A549 (cell line): Measurements from ENCODE around the gene OGFR. TPM values are rescaled to one million over a fixed set of nuclear protein-coding genes. Genes with fewer than 3 reads are reported as not detected.

Experiments used
- ATAC-seq, 2 experiments: fragments of 200-7000 bp in 1 of 2; fragments of >200 bp in 1 of 2; cut with Nextera tagmentation in 1 of 2; cut with Tn5 transposase in 1 of 2; 3 replicates each; pipeline versions ENCODE4 v1.8.0 to v1.9.1; 2018 to 2020; ENCODE audit warnings: mild to moderate bottlenecking in 1 of 2, moderate library complexity in 1 of 2
- CTCF ChIA-PET: fragments of 300-600 bp; sonication (Branson Sonifier 250); formaldehyde crosslinking; extraction: SDS; loops from one replicate; lab custom pipeline; 2021; ENCODE audit warnings: antibody characterized with exemption, inconsistent platforms; lab: Yijun Ruan, JAX
- POLR2A ChIA-PET: fragments of 350-600 bp; formaldehyde crosslinking; extraction: SDS; loops from one replicate; lab custom pipeline; 2021; ENCODE audit warnings: antibody characterized with exemption, inconsistent platforms; lab: Yijun Ruan, JAX
- DNase-seq, 2 experiments: peaks; one replicate each; pipeline versions ENCODE4 v3.0.0 to v3.0.0-alpha.2; 2011 to 2016; ENCODE audit warnings: low read depth in 1 of 2, low spot score in 1 of 2
- FAIRE-seq: peaks from 2 replicates; lab custom pipeline; 2011; peaks lifted over from hg19 to GRCh38; lab: Jason Lieb, UNC
- H3K27ac ChIP-seq, 2 experiments: fragments of >200 bp; sonication (Bioruptor Twin); formaldehyde crosslinking; 3 replicates each; pipeline ENCODE4 v1.5.1; 2016 to 2017
- H3K4me1 ChIP-seq: fragments of >200 bp; sonication (Bioruptor Twin); formaldehyde crosslinking; 3 replicates; pipeline ENCODE4 v1.6.1; 2016
- H3K4me2 ChIP-seq: fragments of >200 bp; sonication (Bioruptor Twin); formaldehyde crosslinking; 3 replicates; pipeline ENCODE4 v1.6.1; 2016
- H3K4me3 ChIP-seq: fragments of >200 bp; sonication (Bioruptor Twin); formaldehyde crosslinking; 3 replicates; pipeline ENCODE4 v1.5.1; 2016
- H3K9me3 ChIP-seq: fragments of >200 bp; sonication (Bioruptor Twin); formaldehyde crosslinking; 3 replicates; pipeline ENCODE4 v1.6.1; 2016
- ATOH8 ChIP-seq: fragments of 250-450 bp; sonication (Bioruptor Pico); IDR thresholded peaks from 2 replicates; pipeline ENCODE4 v1.5.0; 2020; ENCODE audit warnings: low read depth, mild to moderate bottlenecking, moderate library complexity
- BHLHE40 ChIP-seq: IDR thresholded peaks from 2 replicates; pipeline ENCODE4 v1.6.1; 2012; ENCODE audit warnings: low read depth, low read length, inconsistent platforms
- CBX2 ChIP-seq: fragments of 200-600 bp; sonication (generic); IDR thresholded peaks from 2 replicates; pipeline ENCODE4 v1.6.1; 2016; ENCODE audit warnings: low read depth, mild to moderate bottlenecking, borderline replicate concordance
- CBX8 ChIP-seq: fragments of 200-600 bp; sonication (generic); IDR thresholded peaks from 2 replicates; pipeline ENCODE4 v1.6.1; 2016
- CEBPB ChIP-seq, 2 experiments: fragments of >200 bp in 1 of 2; sonication (Bioruptor Twin) in 1 of 2; formaldehyde crosslinking in 1 of 2; IDR thresholded peaks; 2 replicates each; pipeline ENCODE4 v1.6.1; 2012 to 2016
- CHD2 ChIP-seq: fragments of 150-350 bp; IDR thresholded peaks from 2 replicates; pipeline ENCODE4 v1.6.1; 2014; ENCODE audit warnings: low read length; ENCODE audit not compliant: partially characterized antibody
- CHD4 ChIP-seq: fragments of 200-600 bp; sonication (generic); IDR thresholded peaks from 2 replicates; pipeline ENCODE4 v1.6.1; 2016; ENCODE audit warnings: antibody characterized with exemption, mild to moderate bottlenecking, borderline replicate concordance
- EHMT2 ChIP-seq: fragments of 200-600 bp; sonication (generic); IDR thresholded peaks from 2 replicates; pipeline ENCODE4 v1.6.1; 2016; ENCODE audit warnings: antibody characterized with exemption, low read depth, mild to moderate bottlenecking, moderate library complexity
- ESRRA ChIP-seq: fragments of 150-350 bp; IDR thresholded peaks from 2 replicates; pipeline ENCODE4 v1.6.1; 2014; ENCODE audit warnings: mild to moderate bottlenecking, low read length, borderline replicate concordance
- HDAC2 ChIP-seq: fragments of 200-600 bp; sonication (generic); IDR thresholded peaks from 2 replicates; pipeline ENCODE4 v1.6.1; 2016
- JUN ChIP-seq, 2 experiments: fragments of >200 bp; sonication (Bioruptor Twin); formaldehyde crosslinking; IDR thresholded peaks; 2 replicates in 1 of 2; 3 replicates in 1 of 2; pipeline ENCODE4 v1.6.1; 2016 to 2017
- KDM1A ChIP-seq: fragments of 200-600 bp; sonication (generic); IDR thresholded peaks from 2 replicates; pipeline ENCODE4 v1.6.1; 2016; ENCODE audit warnings: low read depth, mild to moderate bottlenecking
- KDM5A ChIP-seq: fragments of 200-600 bp; sonication (generic); IDR thresholded peaks from 2 replicates; pipeline ENCODE4 v1.6.1; 2016; ENCODE audit warnings: antibody characterized with exemption, mild to moderate bottlenecking
- MAFK ChIP-seq: fragments of 450-650 bp; IDR thresholded peaks from 2 replicates; pipeline ENCODE4 v1.6.1; 2014; ENCODE audit not compliant: partially characterized antibody
- NFE2L2 ChIP-seq: fragments of 150-350 bp; conservative IDR thresholded peaks from 2 replicates; pipeline ENCODE4 v1.6.1; 2014; ENCODE audit warnings: low read length
- RARB ChIP-seq: fragments of 250-450 bp; sonication (Bioruptor Pico); IDR thresholded peaks from 2 replicates; pipeline ENCODE4 v1.8.0; 2021; ENCODE audit warnings: mild to moderate bottlenecking, moderate library complexity
- RCOR1 ChIP-seq: fragments of 150-350 bp; IDR thresholded peaks from 2 replicates; pipeline ENCODE4 v1.6.1; 2014; ENCODE audit warnings: antibody characterized with exemption, low read length, low read depth
- SMC3 ChIP-seq: fragments of >200 bp; sonication (Bioruptor Twin); formaldehyde crosslinking; IDR thresholded peaks from 3 replicates; pipeline ENCODE4 v1.6.1; 2018; ENCODE audit warnings: inconsistent platforms
- TP53 ChIP-seq: fragments of 250-450 bp; sonication (Bioruptor Pico); IDR thresholded peaks from 2 replicates; pipeline ENCODE4 v1.5.0; 2021; ENCODE audit warnings: mild to moderate bottlenecking, moderate library complexity
- USF2 ChIP-seq: fragments of 450-650 bp; IDR thresholded peaks from 2 replicates; pipeline ENCODE4 v1.6.1; 2014; ENCODE audit warnings: antibody characterized with exemption
- ZC3H11A ChIP-seq: fragments of 450-650 bp; IDR thresholded peaks from 2 replicates; pipeline ENCODE4 v1.6.1; 2014; ENCODE audit warnings: antibody characterized with exemption, mild to moderate bottlenecking
- WGBS: methylation state at CpG from one replicate; pipeline ENCODE4 v1.1.6; 2017; ENCODE audit errors: missing lambda C conversion rate; 5-methylcytosine and 5-hydroxymethylcytosine counted together
- polyA plus RNA-seq, 4 experiments: library from polyadenylated mRNA; depleted of rRNA in 3 of 4; stranded (reverse); fragments of >200 nt; fragmentation: RNase III in 1 of 4; extraction: RNeasy Plus Mini Kit Qiagen cat#74134 plus additional on column Dnase treatment in 1 of 4; gene quantifications; 2 replicates in 3 of 4; 3 replicates in 1 of 4; pipeline ENCODE4 v1.2.3, GENCODE V29; 2011 to 2017
- TF ChIP-seq, protein P1 (sequence below): fragments of 250-450 bp; sonication (Bioruptor Pico); IDR thresholded peaks from 2 replicates; pipeline ENCODE4 v1.5.0; 2021; ENCODE audit warnings: mild to moderate bottlenecking, moderate library complexity, borderline replicate concordance

The OGFR gene
- polyA plus RNA-seq, 2 of the 4 experiments (the other 2 are of a cell fraction), result 15.9 to 35.6 TPM

- ChIA-PET POLR2A (no interaction called here), CTCF (interaction anchor here (0.7 to 1.6 kb wide), 3 partner anchors 8 to 133 kb away, joined by 3 to 4 read pairs (median 3); no protein-coding TSS in a partner anchor)
- FAIRE-seq, result no peak
- no peak for ATAC-seq
- TF ChIP-seq CEBPB (IDR thresholded peaks at IDR 0.05) (no peak), TP53 (CRISPR knock-in tag) (no peak), CHD2 (no peak), CBX8 (no peak), CHD4 (no peak), KDM1A (no peak), JUN (IDR thresholded peaks at IDR 0.05) (no peak), MAFK (no peak), EHMT2 (no peak), RCOR1 (no peak), ZC3H11A (no peak), KDM5A (no peak)
- H3K4me2 ChIP-seq, result no peak overlapping the region
- H3K27ac ChIP-seq, result no peak overlapping the region
- H3K4me1 ChIP-seq, result no peaks in the 10 kb centered on the region
- H3K9me3 ChIP-seq, result no peaks in the 10 kb centered on the region
- 92% methylated on average over 19 of the region's 22 CpGs for WGBS
- no peak overlapping the region for H3K4me3 ChIP-seq
- DNase-seq, result no peak
Observed at GRCh38 chr20:62850333-62850974, 45.8 kb downstream of the OGFR start.

- DNase-seq (no peak), FAIRE-seq (no peak)
Observed at GRCh38 chr20:62852196-62852595, 47.6 kb downstream of the OGFR start.

More at GRCh38 chr20:62852196-62852595, 47.6 kb downstream of the OGFR start:
- ATAC-seq, result 0 out of 6 replicates have a peak, but pooled peaks of 1 of the 2 experiments have one; percentile 12
- ChIA-PET CTCF (no interaction called here), POLR2A (no interaction called here)
- Histone ChIP-seq H3K4me3 (no peak overlapping the region), H3K4me1 (no peaks in the 10 kb centered on the region), H3K9me3 (no peaks in the 10 kb centered on the region), H3K27ac (no peak overlapping the region), H3K4me2 (no peak overlapping the region)
- no peak for TF ChIP-seq ATOH8
- TF ChIP-seq TP53 (CRISPR knock-in tag), result no peak
- TF ChIP-seq SMC3, result no peak
- no peak for TF ChIP-seq HDAC2
- no peak for TF ChIP-seq USF2
- TF ChIP-seq ESRRA, result no peak
- no peak for TF ChIP-seq RARB (CRISPR knock-in tag)
- no peak for TF ChIP-seq NFE2L2
- TF ChIP-seq KDM1A, result no peak
- TF ChIP-seq, protein P1, sequence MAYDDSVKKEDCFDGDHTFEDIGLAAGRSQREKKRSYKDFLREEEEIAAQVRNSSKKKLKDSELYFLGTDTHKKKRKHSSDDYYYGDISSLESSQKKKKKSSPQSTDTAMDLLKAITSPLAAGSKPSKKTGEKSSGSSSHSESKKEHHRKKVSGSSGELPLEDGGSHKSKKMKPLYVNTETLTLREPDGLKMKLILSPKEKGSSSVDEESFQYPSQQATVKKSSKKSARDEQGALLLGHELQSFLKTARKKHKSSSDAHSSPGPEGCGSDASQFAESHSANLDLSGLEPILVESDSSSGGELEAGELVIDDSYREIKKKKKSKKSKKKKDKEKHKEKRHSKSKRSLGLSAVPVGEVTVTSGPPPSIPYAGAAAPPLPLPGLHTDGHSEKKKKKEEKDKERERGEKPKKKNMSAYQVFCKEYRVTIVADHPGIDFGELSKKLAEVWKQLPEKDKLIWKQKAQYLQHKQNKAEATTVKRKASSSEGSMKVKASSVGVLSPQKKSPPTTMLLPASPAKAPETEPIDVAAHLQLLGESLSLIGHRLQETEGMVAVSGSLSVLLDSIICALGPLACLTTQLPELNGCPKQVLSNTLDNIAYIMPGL (CRISPR knock-in tag), result no peak
- TF ChIP-seq CEBPB (IDR thresholded peaks at IDR 0.05), result no peak
- TF ChIP-seq CBX2, result no peak
- TF ChIP-seq BHLHE40, result no peak
- TF ChIP-seq CBX8, result no peak
- no peak for TF ChIP-seq CHD2
- WGBS, result 95% methylated on average over 4 of the region's 8 CpGs
